GM21423 (cell line): ENCODE measurements around the gene CRTC1.

ENCODE experiments used
- ATAC-seq: cut with Tn5 transposase; IDR thresholded peaks from one replicate; pipeline ENCODE4 v1.9.1; 2021; ENCODE audit warnings: mild to moderate bottlenecking, moderate library complexity; ENCODE audit not compliant: unreplicated experiment

CRTC1 gene

GRCh38 chr19:18743784-18744418, 60.4 kb downstream of the CRTC1 start:
- no peak for ATAC-seq

- no peak for ATAC-seq
Measured at GRCh38 chr19:18745012-18745735, 61.7 kb downstream of the CRTC1 start.

GRCh38 chr19:18745931-18746330, 62.5 kb downstream of the CRTC1 start:
- ATAC-seq = no peak

DNA sequence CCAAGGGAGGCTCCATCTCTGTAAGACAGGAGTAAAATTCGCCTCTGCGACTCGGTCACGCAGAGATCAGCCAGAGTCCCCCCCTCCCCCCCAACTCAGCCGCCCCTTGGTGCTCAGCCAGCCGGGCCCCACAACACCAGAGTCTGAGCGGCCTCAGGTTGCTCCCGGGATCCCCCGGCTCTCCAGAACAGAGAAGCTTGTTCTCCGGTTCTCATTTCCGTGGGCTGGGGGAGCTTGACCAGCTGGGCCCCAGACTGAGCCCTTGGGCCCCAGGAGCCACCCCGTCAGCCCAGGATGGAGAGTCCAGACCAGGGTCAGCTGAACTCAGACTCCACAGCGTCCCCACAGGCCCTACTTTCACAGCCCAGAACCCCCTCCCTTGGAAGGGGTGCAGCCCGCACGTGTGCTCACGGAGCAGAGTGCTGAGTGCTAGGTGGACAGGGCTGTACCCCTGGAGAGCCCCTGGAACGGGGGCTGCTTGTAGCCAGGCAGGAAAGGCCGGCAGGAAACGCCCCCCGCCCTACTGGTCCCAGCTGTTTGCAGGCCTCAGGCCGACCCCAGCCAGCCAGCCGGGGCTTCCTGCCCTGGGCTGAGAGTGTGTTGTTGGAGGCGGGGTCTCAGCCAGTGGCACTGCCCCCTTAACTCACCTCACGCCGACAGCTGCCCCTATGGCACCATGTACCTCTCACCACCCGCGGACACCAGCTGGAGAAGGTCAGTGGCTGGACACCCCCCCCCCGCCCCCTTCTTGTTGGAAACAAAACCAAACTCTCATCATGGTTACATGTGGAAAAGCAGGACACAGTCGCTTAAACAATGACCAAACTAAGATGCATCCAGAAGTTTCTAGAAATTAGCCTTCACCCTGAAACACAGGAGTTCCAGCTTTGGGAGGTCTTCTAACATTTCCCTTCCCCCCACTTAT, 63.2 kb downstream of the CRTC1 start:
- ATAC-seq = no peak

GRCh38 chr19:18749362-18750231, 66.1 kb downstream of the CRTC1 start:
- no peak for ATAC-seq

- ATAC-seq = no peak
Measured at GRCh38 chr19:18750295-18750970, 67.0 kb downstream of the CRTC1 start.

DNA sequence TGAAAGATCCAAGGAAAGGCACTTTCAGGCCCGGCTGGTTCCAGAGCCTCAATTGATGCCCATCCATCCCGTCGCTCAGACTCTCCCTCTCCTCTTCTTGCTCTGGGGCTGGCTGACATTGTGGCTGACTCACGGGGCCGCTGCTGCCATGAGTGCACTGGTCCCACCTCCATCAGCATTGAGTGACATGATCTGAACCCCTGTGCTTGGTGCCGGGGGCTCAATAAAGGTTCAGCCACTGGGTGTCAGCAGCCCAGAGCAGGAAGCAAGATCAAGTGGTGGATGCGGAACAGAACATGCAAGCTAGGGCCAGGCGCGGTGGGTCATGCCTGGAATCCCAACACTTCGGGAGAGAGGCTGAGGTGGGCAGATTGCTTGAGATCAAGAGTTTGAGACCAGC, 68.1 kb downstream of the CRTC1 start:
- no peak for ATAC-seq

DNA sequence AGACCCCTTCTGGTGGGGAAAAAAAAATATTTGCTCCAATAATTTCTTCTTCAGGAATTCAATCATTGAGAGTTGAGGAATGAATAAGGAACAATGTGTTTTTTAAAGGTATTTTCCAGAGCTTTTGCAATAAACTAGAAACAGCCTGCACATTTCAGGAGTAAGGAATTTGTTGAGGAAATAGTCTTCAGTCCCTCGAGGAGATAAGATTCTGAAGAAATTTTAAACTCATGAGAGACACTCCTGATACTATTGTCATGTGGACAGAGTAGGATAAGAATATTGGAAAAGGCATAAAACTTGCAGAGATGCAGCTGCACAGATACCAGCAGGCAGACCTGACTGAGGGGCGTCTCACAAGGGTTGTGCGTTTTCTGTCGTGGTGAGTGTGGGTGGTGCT, 71.0 kb downstream of the CRTC1 start:
- no peak for ATAC-seq

DNA sequence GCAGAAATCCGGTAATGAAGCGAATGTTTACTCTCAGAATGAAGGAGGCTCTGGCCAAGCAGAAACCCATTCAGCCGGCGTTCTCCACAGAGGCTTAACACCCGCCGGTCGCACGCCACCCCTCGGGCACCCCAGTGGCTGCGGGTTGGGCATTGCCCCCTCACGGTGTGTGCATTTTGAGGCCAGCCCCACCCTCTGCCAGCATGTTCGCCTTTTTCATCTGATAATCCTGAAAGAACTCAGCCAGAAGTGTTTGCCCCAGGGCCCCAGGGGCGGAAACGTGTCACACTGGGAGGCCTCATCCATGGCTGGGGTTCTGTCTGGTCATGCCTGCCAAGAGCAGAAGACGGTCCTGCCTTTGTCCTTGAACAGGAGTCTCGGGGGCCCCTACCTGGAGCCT, 73.4 kb downstream of the CRTC1 start:
- ATAC-seq = no peak

DNA sequence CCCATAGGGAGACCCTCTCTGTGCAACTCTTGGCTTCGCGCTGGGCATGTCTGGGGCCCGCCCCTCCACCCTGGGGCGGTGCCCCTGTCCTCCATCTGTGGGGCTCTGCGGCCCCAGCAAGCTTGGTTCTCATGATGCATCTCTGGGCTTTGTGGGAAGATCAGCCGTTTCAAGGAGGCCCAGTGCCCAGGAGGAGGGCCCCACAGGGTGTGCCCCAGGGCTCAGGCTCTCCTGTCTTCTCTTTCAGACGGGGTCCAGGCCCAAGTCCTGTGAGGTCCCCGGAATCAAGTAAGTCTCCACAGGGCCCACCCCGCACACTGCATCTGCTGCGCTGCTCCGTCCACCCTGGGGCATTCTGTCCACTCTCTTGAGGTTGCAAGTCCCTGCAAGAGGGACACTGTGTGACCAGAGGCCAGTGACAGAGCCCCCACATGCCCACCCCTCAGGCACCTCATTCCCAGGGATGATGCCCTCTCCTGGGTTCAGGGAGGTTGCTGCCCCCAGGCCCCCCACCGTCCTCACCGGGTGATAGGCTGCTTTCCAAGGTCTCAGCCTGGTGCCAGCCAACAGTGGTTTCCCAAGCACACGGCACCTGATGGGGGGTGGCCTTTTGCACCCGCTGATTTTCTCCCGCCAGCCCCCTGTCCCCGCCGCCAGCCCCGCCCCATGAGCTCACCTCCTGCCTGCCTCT, 76.0 kb downstream of the CRTC1 start:
- ATAC-seq = no peak

DNA sequence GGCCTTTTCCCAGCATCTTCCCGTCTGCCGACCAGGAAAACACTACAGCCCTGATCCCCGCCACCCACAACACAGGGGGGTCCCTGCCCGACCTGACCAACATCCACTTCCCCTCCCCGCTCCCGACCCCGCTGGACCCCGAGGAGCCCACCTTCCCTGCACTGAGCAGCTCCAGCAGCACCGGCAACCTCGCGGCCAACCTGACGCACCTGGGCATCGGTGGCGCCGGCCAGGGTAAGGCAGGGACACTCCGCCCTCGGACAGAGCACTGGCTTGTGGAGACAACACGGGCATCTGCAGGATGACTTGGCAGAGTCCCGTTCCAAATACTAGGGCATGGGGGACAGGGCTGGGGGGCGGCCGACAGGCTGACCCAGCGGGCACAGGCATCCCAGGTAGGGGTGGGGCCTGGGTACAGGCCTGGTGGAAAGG, 76.5 kb downstream of the CRTC1 start:
- no peak for ATAC-seq

DNA sequence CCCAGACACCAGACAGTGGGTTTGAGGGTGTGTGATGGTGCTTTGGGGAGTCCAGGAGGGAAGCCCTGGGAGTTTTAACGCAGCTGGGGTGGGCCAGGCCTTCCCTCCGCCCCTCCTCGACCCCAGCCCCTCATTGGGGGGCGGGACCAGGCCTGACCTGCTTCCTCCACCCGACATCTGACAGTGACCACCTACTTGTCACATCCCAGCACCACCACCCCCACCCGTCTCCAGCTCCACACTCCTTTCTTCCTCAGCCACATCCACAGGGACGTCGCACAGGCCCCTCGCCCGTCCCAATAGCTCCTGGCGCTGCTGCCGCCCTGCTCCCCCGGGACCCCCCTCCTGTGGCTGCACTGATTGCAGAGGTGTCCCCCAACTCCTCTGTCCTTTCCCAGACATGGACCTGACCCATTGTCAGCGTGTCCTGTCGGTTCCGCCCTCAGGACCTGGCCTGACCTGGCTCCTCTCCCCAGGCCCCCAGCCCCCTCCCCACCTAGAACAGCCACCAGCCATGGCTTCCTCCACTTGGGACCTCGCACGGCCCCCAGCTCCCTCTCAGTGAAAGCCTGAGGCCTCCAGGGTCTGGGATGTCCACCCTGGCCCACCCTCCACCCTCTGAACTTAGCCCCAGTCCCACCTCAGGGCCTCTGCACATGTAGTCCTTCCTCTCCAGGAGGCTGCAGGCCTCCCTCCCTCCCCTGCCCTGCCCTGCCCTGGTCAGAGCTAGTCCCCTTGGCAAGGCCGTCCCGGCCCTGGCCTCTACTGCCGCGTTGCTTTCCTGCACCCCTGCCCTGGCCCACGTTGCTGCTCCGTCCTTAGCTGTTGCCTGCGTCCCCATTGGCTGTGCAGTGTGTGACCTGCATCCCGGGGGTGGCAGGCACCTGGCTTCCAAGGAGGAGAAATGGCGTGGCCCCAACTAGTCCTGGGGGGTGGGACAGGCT, 77.2 kb downstream of the CRTC1 start:
- no peak for ATAC-seq

DNA sequence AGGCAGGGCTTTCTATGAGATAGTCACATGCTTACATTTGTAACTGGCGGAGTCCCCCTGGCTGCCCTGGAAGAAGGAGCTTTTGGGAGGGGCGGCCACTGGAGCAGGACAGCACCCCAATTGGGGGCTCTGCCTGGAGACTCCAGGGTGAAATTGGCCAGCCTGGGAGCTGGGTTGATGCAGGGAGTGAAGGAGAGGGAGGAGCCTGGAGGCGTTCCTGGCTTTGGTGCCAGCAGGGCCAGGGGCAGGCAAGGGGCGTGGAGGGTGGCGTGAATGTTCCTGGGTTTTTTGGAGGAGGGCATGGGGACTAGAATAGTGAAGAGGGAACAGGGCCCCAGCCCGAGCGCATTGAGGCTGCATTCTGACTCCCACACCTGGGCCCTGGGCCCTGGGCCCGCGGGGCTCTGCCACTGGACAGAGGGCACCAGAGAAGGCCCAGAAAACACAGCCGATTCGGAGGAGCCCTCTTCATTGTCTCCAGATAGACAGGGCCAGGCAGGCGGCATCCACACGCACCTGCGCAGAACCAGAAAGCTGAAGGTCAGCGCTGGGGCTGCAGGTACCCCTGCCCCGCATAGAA, 78.1 kb downstream of the CRTC1 start:
- no peak for ATAC-seq

GRCh38 chr19:18762125-18763023, 78.9 kb downstream of the CRTC1 start:
- no peak for ATAC-seq

- ATAC-seq = no peak
Measured at GRCh38 chr19:18763674-18764590, 80.5 kb downstream of the CRTC1 start.

DNA sequence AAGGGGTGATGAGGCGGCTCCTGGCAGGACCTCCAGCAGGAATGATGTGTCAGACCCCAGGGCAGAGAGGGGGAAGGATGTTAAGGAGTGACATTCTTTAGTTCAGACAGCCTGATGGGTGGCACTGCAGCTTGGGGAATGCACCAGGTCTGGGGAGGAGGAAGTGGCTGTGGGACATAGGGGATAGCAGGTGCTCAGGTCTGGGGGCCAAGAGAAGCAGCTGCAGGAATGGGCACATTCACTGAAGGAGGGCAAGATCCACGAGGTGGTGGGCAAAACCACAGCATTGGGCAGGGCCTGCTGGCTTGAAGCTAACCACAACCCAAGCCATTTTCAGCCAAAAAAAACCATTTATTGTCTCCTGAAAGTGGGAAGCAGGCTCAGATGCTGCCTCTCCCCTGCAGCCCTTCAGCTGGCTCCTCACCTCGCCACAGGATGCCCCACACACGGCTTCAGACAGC, 81.1 kb downstream of the CRTC1 start:
- ATAC-seq = no peak
